GM23338 (cell line): ENCODE measurements around the gene TNS1. TPM values are rescaled to one million over a fixed set of nuclear protein-coding genes. Genes with fewer than 3 reads are reported as not detected.

Source experiments
- ATAC-seq: fragments of 200-7000 bp; cut with Tn5 transposase; 3 replicates; pipeline ENCODE4 v1.9.1; 2020
- DNase-seq: peaks from one replicate; pipeline ENCODE4 v3.0.0-alpha.2; 2015; ENCODE audit warnings: low spot score
- H2AFZ ChIP-seq: fragments of 200-600 bp; sonication (generic); 2 replicates; pipeline ENCODE4 v1.8.0; 2016; ENCODE audit warnings: antibody characterized with exemption, mild to moderate bottlenecking, moderate library complexity
- H3F3A ChIP-seq: fragments of 200-600 bp; sonication (generic); replicated peaks from 2 replicates; pipeline ENCODE4 v1.8.0; 2017; ENCODE audit warnings: antibody characterized with exemption, mixed run types, low read depth
- H3K27ac ChIP-seq: fragments of 200-600 bp; sonication (generic); 2 replicates; pipeline ENCODE4 v1.6.1; 2016; ENCODE audit warnings: low read depth
- H3K27me3 ChIP-seq: fragments of 200-600 bp; sonication (generic); 2 replicates; pipeline ENCODE4 v1.8.0; 2016; ENCODE audit warnings: mild to moderate bottlenecking, mixed run types, moderate library complexity; ENCODE audit not compliant: insufficient read depth
- H3K36me3 ChIP-seq: fragments of 200-600 bp; sonication (generic); 2 replicates; pipeline ENCODE4 v1.8.0; 2016; ENCODE audit warnings: mild to moderate bottlenecking; ENCODE audit not compliant: insufficient read depth
- H3K4me1 ChIP-seq: fragments of 200-600 bp; sonication (generic); 2 replicates; pipeline ENCODE4 v1.8.0; 2016; ENCODE audit warnings: mild to moderate bottlenecking, moderate library complexity; ENCODE audit not compliant: insufficient read depth
- H3K4me2 ChIP-seq: fragments of 200-600 bp; sonication (generic); 2 replicates; pipeline ENCODE4 v1.7.1; 2017; ENCODE audit warnings: mixed run types
- H3K4me3 ChIP-seq: fragments of 200-600 bp; sonication (generic); 2 replicates; pipeline ENCODE4 v1.6.1; 2016; ENCODE audit warnings: mixed run types
- H3K79me2 ChIP-seq: fragments of 200-600 bp; sonication (generic); replicated peaks from 2 replicates; pipeline ENCODE4 v1.8.0; 2017; ENCODE audit warnings: mild to moderate bottlenecking; ENCODE audit not compliant: insufficient read depth
- H3K9me2 ChIP-seq: fragments of 200-600 bp; sonication (generic); 2 replicates; pipeline ENCODE4 v1.8.0; 2017; ENCODE audit not compliant: insufficient read depth
- H4K20me1 ChIP-seq: fragments of 200-600 bp; sonication (generic); replicated peaks from 2 replicates; pipeline ENCODE4 v1.8.0; 2017; ENCODE audit warnings: mild to moderate bottlenecking; ENCODE audit not compliant: insufficient read depth
- H3K27ac Mint-ChIP-seq: 2 replicates; pipeline ENCODE4 v1.8.0; 2020; ENCODE audit warnings: inconsistent platforms, mild to moderate bottlenecking, moderate library complexity, mixed read lengths
- H3K27me3 Mint-ChIP-seq: 3 replicates; pipeline ENCODE4 v1.8.0; 2022; ENCODE audit warnings: low read depth, mild to moderate bottlenecking, moderate library complexity, mixed read lengths, inconsistent platforms; ENCODE audit not compliant: insufficient read depth, poor library complexity
- H3K36me3 Mint-ChIP-seq: 3 replicates; pipeline ENCODE4 v1.8.0; 2021; ENCODE audit warnings: low read depth, mild to moderate bottlenecking, inconsistent platforms, moderate library complexity, mixed read lengths
- H3K4me1 Mint-ChIP-seq: 3 replicates; pipeline ENCODE4 v1.8.0; 2020; ENCODE audit warnings: mild to moderate bottlenecking, inconsistent platforms, mixed read lengths
- H3K4me3 Mint-ChIP-seq: 3 replicates; pipeline ENCODE4 v1.8.0; 2021; ENCODE audit warnings: moderate library complexity, mild to moderate bottlenecking, inconsistent platforms, mixed read lengths
- H3K9me3 Mint-ChIP-seq: 3 replicates; pipeline ENCODE4 v1.8.0; 2020; ENCODE audit warnings: moderate library complexity, mild to moderate bottlenecking, inconsistent platforms, mixed read lengths
- CREB1 ChIP-seq: fragments of 250-450 bp; sonication (Bioruptor Pico); IDR thresholded peaks from 2 replicates; pipeline ENCODE4 v1.5.0; 2020; ENCODE audit warnings: low read depth, mild to moderate bottlenecking, moderate library complexity
- EZH2 ChIP-seq: fragments of 200-600 bp; sonication (generic); IDR thresholded peaks from one replicate; pipeline ENCODE4 v1.8.0; 2017; ENCODE audit warnings: antibody characterized with exemption, mild to moderate bottlenecking, low read depth; ENCODE audit not compliant: unreplicated experiment
- EZH2phosphoT487 ChIP-seq: fragments of 200-600 bp; sonication (generic); IDR thresholded peaks from one replicate; pipeline ENCODE4 v1.8.1; 2018; ENCODE audit warnings: antibody characterized with exemption; ENCODE audit not compliant: unreplicated experiment
- JUNB ChIP-seq: IDR thresholded peaks from one replicate; pipeline ENCODE4 v1.6.1; 2016; ENCODE audit warnings: antibody characterized with exemption; ENCODE audit not compliant: unreplicated experiment
- NANOG ChIP-seq: IDR thresholded peaks from 2 replicates; pipeline ENCODE4 v1.6.1; 2016; ENCODE audit warnings: antibody characterized with exemption, borderline replicate concordance
- POLR2AphosphoS5 ChIP-seq: IDR thresholded peaks from 2 replicates; pipeline ENCODE4 v1.6.1; 2016; ENCODE audit warnings: antibody characterized with exemption, low read depth
- STAT1 ChIP-seq: IDR thresholded peaks from one replicate; pipeline ENCODE4 v1.6.1; 2016; ENCODE audit warnings: antibody characterized with exemption; ENCODE audit not compliant: unreplicated experiment
- ZNF114 ChIP-seq: fragments of 250-450 bp; sonication (Bioruptor Pico); IDR thresholded peaks from 2 replicates; pipeline ENCODE4 v1.5.0; 2020; ENCODE audit warnings: mild to moderate bottlenecking, moderate library complexity
- ZNF331 ChIP-seq: fragments of 250-450 bp; sonication (Bioruptor Pico); IDR thresholded peaks from 2 replicates; pipeline ENCODE4 v1.5.0; 2020; ENCODE audit warnings: low read depth, mild to moderate bottlenecking, moderate library complexity
- polyA plus RNA-seq: library from polyadenylated mRNA; unstranded; fragments of >200 nt; fragmentation: Nextera tagmentation; extraction: Ambion mirVana; gene quantifications from 2 replicates; pipeline ENCODE4 v1.2.1, GENCODE V29; 2016
- total RNA-seq: library from RNA; depleted of rRNA; stranded (reverse); fragments of >200 nt; shearing (Covaris generic); gene quantifications from 2 replicates; pipeline ENCODE4 v1.2.3, GENCODE V29; 2014
- TF ChIP-seq, protein P1 (sequence below), 2 experiments: fragments of 200-600 bp in 1 of 2; sonication (generic) in 1 of 2; conservative IDR thresholded peaks; 2 replicates each; pipeline versions ENCODE4 v1.5.1 to v1.6.1; 2016 to 2017; ENCODE audit warnings: antibody characterized with exemption in 2 of 2, low read depth in 2 of 2, mild to moderate bottlenecking in 2 of 2, moderate library complexity in 1 of 2
- TF ChIP-seq, protein P2 (sequence below): fragments of 250-450 bp; sonication (Bioruptor Pico); IDR thresholded peaks from 2 replicates; pipeline ENCODE4 v1.5.0; 2020; ENCODE audit warnings: mild to moderate bottlenecking, moderate library complexity
- TF ChIP-seq, protein P3 (sequence below): IDR thresholded peaks from 2 replicates; pipeline ENCODE4 v1.6.1; 2016; ENCODE audit warnings: antibody characterized with exemption
- TF ChIP-seq, protein P4 (sequence below): IDR thresholded peaks from one replicate; pipeline ENCODE4 v1.6.1; 2018; ENCODE audit warnings: antibody characterized with exemption; ENCODE audit not compliant: unreplicated experiment

The TNS1 gene
- total and polyA plus RNA-seq, 2 experiments from 2014 or later = 2.0 to 7.4 TPM

DNA sequence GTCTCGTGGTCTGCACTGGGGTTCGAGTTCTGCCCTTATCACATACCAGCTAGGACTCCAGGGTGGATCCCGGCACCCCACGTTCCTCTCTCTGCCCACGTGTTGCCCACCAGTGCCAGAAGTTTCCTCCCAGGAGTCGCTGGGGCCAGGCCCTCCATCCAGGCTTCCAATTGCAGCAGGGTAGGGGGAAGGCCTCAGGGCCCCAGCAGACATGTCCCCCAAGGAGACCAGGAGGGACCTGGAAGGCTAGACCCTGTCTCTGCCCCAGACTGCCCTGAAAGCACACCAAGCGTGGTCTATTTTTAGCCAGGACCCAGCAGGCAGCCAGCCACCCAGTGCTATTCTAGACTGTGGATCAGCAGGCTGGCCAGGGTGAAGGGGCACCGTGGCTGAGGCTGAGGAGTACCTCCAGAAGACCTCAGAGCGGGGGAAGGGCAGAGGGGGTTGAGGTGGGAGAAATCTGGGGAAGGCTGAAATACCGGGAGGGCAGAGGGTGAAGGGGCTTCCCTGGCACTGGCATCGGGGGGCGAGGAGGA lies 18.8 kb upstream of the TNS1 start:
- Histone ChIP-seq H3K27me3 (no peaks in the 10 kb centered on the region), H3F3A (no peaks in the 10 kb centered on the region), H3K4me2 (no peak overlapping the region), H3K4me3 (no peak overlapping the region), H3K27ac (no peak overlapping the region), H4K20me1 (no peaks in the 10 kb centered on the region), H3K9me2 (no peaks in the 10 kb centered on the region), H3K36me3 (no peaks in the 10 kb centered on the region), H3K79me2 (no peaks in the 10 kb centered on the region), H2AFZ (no peak overlapping the region), H3K4me1 (peaks cover 13% of the 10 kb centered on the region)
- peaks cover 39% of the 10 kb centered on the region for H3K4me1 Mint-ChIP-seq
- ATAC-seq (no peak), DNase-seq (no peak)
- no peaks in the 10 kb centered on the region for H3K9me3 Mint-ChIP-seq
- no peak overlapping the region for H3K27ac Mint-ChIP-seq
- H3K27me3 Mint-ChIP-seq = peaks cover 20% of the 10 kb centered on the region
- no peak for TF ChIP-seq STAT1
- TF ChIP-seq, protein P1, sequence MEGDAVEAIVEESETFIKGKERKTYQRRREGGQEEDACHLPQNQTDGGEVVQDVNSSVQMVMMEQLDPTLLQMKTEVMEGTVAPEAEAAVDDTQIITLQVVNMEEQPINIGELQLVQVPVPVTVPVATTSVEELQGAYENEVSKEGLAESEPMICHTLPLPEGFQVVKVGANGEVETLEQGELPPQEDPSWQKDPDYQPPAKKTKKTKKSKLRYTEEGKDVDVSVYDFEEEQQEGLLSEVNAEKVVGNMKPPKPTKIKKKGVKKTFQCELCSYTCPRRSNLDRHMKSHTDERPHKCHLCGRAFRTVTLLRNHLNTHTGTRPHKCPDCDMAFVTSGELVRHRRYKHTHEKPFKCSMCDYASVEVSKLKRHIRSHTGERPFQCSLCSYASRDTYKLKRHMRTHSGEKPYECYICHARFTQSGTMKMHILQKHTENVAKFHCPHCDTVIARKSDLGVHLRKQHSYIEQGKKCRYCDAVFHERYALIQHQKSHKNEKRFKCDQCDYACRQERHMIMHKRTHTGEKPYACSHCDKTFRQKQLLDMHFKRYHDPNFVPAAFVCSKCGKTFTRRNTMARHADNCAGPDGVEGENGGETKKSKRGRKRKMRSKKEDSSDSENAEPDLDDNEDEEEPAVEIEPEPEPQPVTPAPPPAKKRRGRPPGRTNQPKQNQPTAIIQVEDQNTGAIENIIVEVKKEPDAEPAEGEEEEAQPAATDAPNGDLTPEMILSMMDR (conservative IDR thresholded peaks at IDR 0.05; ENCODE audit: low read depth in 2 of 2) = no peak
- TF ChIP-seq, protein P2, sequence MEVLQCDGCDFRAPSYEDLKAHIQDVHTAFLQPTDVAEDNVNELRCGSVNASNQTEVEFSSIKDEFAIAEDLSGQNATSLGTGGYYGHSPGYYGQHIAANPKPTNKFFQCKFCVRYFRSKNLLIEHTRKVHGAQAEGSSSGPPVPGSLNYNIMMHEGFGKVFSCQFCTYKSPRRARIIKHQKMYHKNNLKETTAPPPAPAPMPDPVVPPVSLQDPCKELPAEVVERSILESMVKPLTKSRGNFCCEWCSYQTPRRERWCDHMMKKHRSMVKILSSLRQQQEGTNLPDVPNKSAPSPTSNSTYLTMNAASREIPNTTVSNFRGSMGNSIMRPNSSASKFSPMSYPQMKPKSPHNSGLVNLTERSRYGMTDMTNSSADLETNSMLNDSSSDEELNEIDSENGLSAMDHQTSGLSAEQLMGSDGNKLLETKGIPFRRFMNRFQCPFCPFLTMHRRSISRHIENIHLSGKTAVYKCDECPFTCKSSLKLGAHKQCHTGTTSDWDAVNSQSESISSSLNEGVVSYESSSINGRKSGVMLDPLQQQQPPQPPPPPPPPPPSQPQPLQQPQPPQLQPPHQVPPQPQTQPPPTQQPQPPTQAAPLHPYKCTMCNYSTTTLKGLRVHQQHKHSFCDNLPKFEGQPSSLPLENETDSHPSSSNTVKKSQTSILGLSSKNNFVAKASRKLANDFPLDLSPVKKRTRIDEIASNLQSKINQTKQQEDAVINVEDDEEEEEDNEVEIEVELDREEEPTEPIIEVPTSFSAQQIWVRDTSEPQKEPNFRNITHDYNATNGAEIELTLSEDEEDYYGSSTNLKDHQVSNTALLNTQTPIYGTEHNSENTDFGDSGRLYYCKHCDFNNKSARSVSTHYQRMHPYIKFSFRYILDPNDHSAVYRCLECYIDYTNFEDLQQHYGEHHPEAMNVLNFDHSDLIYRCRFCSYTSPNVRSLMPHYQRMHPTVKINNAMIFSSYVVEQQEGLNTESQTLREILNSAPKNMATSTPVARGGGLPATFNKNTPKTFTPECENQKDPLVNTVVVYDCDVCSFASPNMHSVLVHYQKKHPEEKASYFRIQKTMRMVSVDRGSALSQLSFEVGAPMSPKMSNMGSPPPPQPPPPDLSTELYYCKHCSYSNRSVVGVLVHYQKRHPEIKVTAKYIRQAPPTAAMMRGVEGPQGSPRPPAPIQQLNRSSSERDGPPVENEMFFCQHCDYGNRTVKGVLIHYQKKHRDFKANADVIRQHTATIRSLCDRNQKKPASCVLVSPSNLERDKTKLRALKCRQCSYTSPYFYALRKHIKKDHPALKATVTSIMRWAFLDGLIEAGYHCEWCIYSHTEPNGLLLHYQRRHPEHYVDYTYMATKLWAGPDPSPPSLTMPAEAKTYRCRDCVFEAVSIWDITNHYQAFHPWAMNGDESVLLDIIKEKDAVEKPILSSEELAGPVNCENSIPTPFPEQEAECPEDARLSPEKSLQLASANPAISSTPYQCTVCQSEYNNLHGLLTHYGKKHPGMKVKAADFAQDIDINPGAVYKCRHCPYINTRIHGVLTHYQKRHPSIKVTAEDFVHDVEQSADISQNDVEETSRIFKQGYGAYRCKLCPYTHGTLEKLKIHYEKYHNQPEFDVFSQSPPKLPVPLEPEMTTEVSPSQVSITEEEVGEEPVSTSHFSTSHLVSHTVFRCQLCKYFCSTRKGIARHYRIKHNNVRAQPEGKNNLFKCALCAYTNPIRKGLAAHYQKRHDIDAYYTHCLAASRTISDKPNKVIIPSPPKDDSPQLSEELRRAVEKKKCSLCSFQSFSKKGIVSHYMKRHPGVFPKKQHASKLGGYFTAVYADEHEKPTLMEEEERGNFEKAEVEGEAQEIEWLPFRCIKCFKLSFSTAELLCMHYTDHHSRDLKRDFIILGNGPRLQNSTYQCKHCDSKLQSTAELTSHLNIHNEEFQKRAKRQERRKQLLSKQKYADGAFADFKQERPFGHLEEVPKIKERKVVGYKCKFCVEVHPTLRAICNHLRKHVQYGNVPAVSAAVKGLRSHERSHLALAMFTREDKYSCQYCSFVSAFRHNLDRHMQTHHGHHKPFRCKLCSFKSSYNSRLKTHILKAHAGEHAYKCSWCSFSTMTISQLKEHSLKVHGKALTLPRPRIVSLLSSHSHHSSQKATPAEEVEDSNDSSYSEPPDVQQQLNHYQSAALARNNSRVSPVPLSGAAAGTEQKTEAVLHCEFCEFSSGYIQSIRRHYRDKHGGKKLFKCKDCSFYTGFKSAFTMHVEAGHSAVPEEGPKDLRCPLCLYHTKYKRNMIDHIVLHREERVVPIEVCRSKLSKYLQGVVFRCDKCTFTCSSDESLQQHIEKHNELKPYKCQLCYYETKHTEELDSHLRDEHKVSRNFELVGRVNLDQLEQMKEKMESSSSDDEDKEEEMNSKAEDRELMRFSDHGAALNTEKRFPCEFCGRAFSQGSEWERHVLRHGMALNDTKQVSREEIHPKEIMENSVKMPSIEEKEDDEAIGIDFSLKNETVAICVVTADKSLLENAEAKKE (CRISPR knock-in tag) = no peak
- TF ChIP-seq, protein P3, sequence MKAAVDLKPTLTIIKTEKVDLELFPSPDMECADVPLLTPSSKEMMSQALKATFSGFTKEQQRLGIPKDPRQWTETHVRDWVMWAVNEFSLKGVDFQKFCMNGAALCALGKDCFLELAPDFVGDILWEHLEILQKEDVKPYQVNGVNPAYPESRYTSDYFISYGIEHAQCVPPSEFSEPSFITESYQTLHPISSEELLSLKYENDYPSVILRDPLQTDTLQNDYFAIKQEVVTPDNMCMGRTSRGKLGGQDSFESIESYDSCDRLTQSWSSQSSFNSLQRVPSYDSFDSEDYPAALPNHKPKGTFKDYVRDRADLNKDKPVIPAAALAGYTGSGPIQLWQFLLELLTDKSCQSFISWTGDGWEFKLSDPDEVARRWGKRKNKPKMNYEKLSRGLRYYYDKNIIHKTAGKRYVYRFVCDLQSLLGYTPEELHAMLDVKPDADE = no peak
- no peak for TF ChIP-seq EZH2phosphoT487
- TF ChIP-seq, protein P4, sequence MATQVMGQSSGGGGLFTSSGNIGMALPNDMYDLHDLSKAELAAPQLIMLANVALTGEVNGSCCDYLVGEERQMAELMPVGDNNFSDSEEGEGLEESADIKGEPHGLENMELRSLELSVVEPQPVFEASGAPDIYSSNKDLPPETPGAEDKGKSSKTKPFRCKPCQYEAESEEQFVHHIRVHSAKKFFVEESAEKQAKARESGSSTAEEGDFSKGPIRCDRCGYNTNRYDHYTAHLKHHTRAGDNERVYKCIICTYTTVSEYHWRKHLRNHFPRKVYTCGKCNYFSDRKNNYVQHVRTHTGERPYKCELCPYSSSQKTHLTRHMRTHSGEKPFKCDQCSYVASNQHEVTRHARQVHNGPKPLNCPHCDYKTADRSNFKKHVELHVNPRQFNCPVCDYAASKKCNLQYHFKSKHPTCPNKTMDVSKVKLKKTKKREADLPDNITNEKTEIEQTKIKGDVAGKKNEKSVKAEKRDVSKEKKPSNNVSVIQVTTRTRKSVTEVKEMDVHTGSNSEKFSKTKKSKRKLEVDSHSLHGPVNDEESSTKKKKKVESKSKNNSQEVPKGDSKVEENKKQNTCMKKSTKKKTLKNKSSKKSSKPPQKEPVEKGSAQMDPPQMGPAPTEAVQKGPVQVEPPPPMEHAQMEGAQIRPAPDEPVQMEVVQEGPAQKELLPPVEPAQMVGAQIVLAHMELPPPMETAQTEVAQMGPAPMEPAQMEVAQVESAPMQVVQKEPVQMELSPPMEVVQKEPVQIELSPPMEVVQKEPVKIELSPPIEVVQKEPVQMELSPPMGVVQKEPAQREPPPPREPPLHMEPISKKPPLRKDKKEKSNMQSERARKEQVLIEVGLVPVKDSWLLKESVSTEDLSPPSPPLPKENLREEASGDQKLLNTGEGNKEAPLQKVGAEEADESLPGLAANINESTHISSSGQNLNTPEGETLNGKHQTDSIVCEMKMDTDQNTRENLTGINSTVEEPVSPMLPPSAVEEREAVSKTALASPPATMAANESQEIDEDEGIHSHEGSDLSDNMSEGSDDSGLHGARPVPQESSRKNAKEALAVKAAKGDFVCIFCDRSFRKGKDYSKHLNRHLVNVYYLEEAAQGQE = no peak
- TF ChIP-seq ZNF114 = no peak
- TF ChIP-seq POLR2AphosphoS5 = no peak
- no peak for TF ChIP-seq JUNB
- TF ChIP-seq CREB1 (CRISPR knock-in tag) = no peak
- TF ChIP-seq EZH2 = no peak
- TF ChIP-seq ZNF331 (CRISPR knock-in tag) = no peak
- no peak for TF ChIP-seq NANOG
- H3K36me3 Mint-ChIP-seq = no peaks in the 10 kb centered on the region; the same call in 2 of the 3 replicates
- H3K4me3 Mint-ChIP-seq = no peak overlapping the region
